ENCODE measurements around the gene SFSWAP.

Gene SFSWAP

DNA sequence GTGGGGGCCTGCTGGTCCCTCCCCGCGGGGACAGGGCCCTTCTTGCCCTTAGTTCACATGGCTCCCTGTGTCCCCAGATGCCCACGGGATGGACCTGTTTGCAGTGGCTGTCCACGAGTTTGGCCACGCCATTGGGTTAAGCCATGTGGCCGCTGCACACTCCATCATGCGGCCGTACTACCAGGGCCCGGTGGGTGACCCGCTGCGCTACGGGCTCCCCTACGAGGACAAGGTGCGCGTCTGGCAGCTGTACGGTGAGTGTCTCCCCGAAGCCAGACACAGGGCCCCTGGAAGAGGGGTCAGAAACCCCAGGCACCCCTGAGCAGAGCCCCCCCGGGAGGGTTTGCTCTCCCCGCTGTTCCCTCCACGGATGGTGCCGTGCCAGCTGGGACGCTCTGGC, 130.7 kb downstream of the SFSWAP start:
- DNase-seq, result no peak

GRCh38 chr12:131842169-131842568, 131.3 kb downstream of the SFSWAP start:
- no peak for DNase-seq

DNA sequence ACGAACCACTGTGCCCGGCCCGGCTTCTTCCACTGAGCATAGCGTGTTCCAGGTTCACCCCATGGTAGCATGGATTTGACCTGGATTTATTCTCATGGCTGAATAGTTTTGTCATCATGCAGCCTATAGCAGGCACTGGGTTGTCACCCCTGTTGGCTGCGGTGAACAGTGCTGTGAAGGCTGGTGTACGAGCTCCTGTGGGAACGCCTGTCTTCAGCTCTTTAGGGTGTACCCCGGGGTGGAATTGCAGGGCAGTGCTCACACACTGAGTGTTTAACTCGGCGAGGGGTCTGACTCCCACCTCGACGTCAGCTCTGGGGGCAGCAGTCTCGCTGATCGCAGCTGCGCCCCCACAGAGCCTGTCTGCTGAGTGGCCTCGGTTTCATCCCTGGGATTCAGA, 132.6 kb downstream of the SFSWAP start:
- no peak for DNase-seq

GRCh38 chr12:131844140-131844539, 133.2 kb downstream of the SFSWAP start:
- DNase-seq, result no peak

DNA sequence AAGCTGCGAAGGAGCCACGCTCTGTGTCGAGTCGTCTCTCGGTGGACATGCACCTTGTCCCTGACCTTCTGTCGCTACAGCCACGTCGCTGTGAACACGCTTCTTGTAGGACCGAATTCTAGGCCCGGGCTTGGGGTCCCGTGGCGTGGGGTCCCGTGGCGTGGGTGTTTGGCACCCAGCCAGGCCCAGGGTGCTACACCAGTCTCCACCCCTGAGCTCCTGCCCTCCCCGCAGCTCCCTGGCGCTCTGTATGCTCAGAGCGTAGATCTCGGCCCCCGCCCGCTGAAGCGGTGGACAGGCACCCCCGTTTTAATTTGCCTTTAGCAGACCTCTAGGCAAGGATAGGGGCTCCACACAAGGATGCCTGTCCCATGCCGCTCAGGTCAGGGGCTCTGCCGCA, 133.8 kb downstream of the SFSWAP start:
- DNase-seq, result no peak

DNA sequence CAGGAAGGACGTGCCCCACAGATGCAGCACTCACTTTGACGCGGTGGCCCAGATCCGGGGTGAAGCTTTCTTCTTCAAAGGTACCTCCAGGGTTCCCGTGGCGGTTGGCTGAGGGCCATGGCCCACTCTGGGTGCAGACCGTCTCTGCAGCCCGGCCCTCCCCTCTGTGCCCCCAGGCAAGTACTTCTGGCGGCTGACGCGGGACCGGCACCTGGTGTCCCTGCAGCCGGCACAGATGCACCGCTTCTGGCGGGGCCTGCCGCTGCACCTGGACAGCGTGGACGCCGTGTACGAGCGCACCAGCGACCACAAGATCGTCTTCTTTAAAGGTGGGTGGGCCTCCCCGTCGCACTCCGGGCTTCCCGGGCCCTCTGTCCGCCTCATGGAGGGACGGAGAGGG, 134.2 kb downstream of the SFSWAP start:
- DNase-seq, result no peak

DNA sequence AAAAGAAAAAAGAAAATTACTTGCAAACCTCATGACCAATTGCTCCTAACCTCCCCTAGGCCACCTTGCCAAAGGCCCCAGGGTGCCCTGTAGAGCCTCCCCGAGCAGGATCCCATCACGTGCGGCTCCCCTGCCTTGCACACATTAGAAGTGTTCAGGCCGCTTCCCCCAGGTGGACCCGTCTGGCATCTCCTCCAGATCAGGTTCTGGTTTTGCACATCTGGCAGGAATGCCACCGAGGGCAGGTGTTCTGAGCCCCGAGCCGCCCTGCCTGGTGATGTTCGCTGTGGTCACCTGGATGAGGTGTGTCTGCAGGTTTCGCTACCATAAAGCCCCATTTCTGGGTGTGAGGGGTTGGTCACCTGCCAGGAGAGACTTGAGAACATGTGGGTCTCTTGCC, 136.6 kb downstream of the SFSWAP start:
- no peak for DNase-seq

- DNase-seq, result no peak
Observed at GRCh38 chr12:131848753-131849152, 137.9 kb downstream of the SFSWAP start.
